ENCODE data around the gene IMMP2L.

Gene IMMP2L

GRCh38 chr7:111436608-111437007 lies 125.7 kb downstream of the IMMP2L start:
- no peak for TF ChIP-seq CTCF (IDR thresholded peaks at IDR 0.05)
- no peak overlapping the region for H3K27ac ChIP-seq
- H3K9me3 ChIP-seq: no peaks in the 10 kb centered on the region
- H3K36me3 ChIP-seq: no peaks in the 10 kb centered on the region
- no peaks in the 10 kb centered on the region for H3K27me3 ChIP-seq
- H3K4me3 ChIP-seq (ENCODE audit: low read depth in 1 of 2, low read length in 1 of 2): no peak overlapping the region
- no peaks in the 10 kb centered on the region for H3K4me1 ChIP-seq (ENCODE audit: control insufficient read depth in 1 of 2, insufficient read depth in 1 of 2, low read depth in 1 of 2, low read length in 1 of 2)

GRCh38 chr7:111433426-111433825 lies 128.9 kb downstream of the IMMP2L start:
- no peaks in the 10 kb centered on the region for H3K9me3 ChIP-seq
- no peak overlapping the region for H3K4me3 ChIP-seq (ENCODE audit: low read depth in 1 of 2, low read length in 1 of 2)
- no peaks in the 10 kb centered on the region for H3K36me3 ChIP-seq
- no peaks in the 10 kb centered on the region for H3K4me1 ChIP-seq (ENCODE audit: control insufficient read depth in 1 of 2, insufficient read depth in 1 of 2, low read depth in 1 of 2, low read length in 1 of 2)
- H3K27me3 ChIP-seq: no peaks in the 10 kb centered on the region
- no peak for TF ChIP-seq CTCF (IDR thresholded peaks at IDR 0.05)
- H3K27ac ChIP-seq: no peak overlapping the region

GRCh38 chr7:111429781-111430180 lies 132.5 kb downstream of the IMMP2L start:
- Histone ChIP-seq H3K4me1 (ENCODE audit: control insufficient read depth in 1 of 2, insufficient read depth in 1 of 2, low read depth in 1 of 2, low read length in 1 of 2) (no peaks in the 10 kb centered on the region), H3K9me3 (no peaks in the 10 kb centered on the region), H3K27ac (no peak overlapping the region), H3K27me3 (no peaks in the 10 kb centered on the region), H3K36me3 (no peaks in the 10 kb centered on the region), H3K4me3 (ENCODE audit: low read depth in 1 of 2, low read length in 1 of 2) (no peak overlapping the region)
- TF ChIP-seq CTCF (IDR thresholded peaks at IDR 0.05): no peak

DNA sequence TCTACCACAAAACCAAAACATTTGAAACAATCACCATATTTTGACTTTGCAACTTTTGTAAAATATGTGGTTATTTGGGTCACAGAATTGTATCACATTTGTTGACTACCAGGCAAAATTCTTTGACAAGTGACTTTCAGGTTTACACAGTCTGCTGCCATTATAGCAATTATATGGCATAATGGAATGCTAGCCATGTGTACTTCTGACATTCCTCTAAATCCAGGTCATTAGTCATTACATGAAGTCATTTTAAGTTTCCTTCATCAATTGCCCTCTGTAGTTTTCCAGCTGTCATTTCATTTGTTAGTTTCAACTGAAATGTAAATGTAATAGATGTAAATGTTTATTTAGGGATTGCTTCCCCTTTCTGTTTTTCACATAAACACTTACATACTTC lies 137.5 kb downstream of the IMMP2L start:
- H3K4me1 ChIP-seq (ENCODE audit: control insufficient read depth in 1 of 2, insufficient read depth in 1 of 2, low read depth in 1 of 2, low read length in 1 of 2): no peaks in the 10 kb centered on the region
- H3K27me3 ChIP-seq: no peaks in the 10 kb centered on the region
- H3K27ac ChIP-seq: no peak overlapping the region
- H3K9me3 ChIP-seq: no peaks in the 10 kb centered on the region
- no peak overlapping the region for H3K4me3 ChIP-seq (ENCODE audit: low read depth in 1 of 2, low read length in 1 of 2)
- no peak for TF ChIP-seq CTCF (IDR thresholded peaks at IDR 0.05)
- H3K36me3 ChIP-seq: no peaks in the 10 kb centered on the region

GRCh38 chr7:111414374-111414773 lies 147.9 kb downstream of the IMMP2L start:
- no peak overlapping the region for H3K4me3 ChIP-seq (ENCODE audit: low read depth in 1 of 2, low read length in 1 of 2)
- H3K27me3 ChIP-seq: no peaks in the 10 kb centered on the region
- no peaks in the 10 kb centered on the region for H3K9me3 ChIP-seq
- no peak overlapping the region for H3K27ac ChIP-seq
- H3K36me3 ChIP-seq: no peaks in the 10 kb centered on the region
- H3K4me1 ChIP-seq (ENCODE audit: control insufficient read depth in 1 of 2, insufficient read depth in 1 of 2, low read depth in 1 of 2, low read length in 1 of 2): no peaks in the 10 kb centered on the region
- no peak for TF ChIP-seq CTCF (IDR thresholded peaks at IDR 0.05)

DNA sequence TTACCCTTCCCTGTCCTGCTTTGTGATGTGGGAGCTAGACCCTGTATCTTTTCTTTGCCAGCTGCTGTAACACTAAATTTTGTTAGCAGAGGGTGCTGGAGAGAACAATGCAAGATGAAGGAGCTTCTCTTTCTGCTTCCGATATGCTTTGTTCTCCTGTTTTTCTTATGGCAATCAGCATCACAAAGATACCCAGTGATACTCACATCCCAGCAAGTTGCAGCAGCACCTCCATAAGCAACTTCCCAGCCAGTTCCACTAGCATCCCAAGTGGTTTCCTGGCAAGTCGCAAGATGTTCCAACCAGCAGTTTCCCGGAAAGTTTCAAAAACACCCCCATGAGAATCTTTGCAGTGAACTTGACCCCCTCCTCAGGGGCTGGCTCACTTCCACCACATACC lies 148.6 kb downstream of the IMMP2L start:
- Histone ChIP-seq H3K27ac (no peak overlapping the region), H3K27me3 (no peaks in the 10 kb centered on the region), H3K36me3 (no peaks in the 10 kb centered on the region), H3K4me3 (ENCODE audit: low read depth in 1 of 2, low read length in 1 of 2) (no peak overlapping the region), H3K4me1 (ENCODE audit: control insufficient read depth in 1 of 2, insufficient read depth in 1 of 2, low read depth in 1 of 2, low read length in 1 of 2) (no peaks in the 10 kb centered on the region), H3K9me3 (no peaks in the 10 kb centered on the region)
- no peak for TF ChIP-seq CTCF (IDR thresholded peaks at IDR 0.05)
